ENCODE data around the gene FCN1. TPM values are rescaled to one million over a fixed set of nuclear protein-coding genes. Genes with fewer than 3 reads are reported as not detected.
A peak's percentile ranks its signal among the peaks of the same experiment; 100 is the strongest.

FCN1 gene
- total RNA-seq, 4 donors from 2014 or later: 1.3 to 26.0 (median 1.8) TPM

DNA sequence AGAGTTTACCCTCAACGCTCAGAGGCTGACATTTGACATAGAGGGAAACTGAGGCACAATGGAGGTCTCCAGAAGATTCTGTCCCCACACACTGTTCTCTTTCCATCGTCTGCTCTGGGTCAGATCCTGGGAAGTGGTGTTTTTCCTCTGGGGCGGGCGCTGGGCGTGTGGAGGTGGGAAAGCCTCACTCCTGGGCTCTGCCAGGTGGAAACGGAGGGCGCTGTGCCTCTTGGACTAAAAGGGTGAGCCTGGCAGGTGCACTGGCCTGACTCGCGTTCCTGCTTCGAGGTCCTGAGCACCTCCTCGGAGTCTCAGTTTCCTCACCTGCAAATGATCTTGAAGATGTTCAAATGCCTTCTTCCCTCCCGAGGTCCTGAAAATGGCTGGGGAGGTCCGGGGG is 25.7 kb upstream of the FCN1 start:
- no peak overlapping the region for H3K4me3 ChIP-seq
- intact Hi-C loops (cut with DNase I): no loop called here
- peaks cover 0 to 84% (median 2%) of the 10 kb centered on the region in 4 donors for H3K27me3 ChIP-seq
- H3K4me1 ChIP-seq: peaks cover 22 to 44% (median 39%) of the 10 kb centered on the region in 4 donors
- 81% methylated on average over 12 of the region's 13 CpGs for WGBS
- no peaks in the 10 kb centered on the region for H3K36me3 ChIP-seq
- H3K9me3 ChIP-seq: no peaks in the 10 kb centered on the region
- TF ChIP-seq, protein P1, sequence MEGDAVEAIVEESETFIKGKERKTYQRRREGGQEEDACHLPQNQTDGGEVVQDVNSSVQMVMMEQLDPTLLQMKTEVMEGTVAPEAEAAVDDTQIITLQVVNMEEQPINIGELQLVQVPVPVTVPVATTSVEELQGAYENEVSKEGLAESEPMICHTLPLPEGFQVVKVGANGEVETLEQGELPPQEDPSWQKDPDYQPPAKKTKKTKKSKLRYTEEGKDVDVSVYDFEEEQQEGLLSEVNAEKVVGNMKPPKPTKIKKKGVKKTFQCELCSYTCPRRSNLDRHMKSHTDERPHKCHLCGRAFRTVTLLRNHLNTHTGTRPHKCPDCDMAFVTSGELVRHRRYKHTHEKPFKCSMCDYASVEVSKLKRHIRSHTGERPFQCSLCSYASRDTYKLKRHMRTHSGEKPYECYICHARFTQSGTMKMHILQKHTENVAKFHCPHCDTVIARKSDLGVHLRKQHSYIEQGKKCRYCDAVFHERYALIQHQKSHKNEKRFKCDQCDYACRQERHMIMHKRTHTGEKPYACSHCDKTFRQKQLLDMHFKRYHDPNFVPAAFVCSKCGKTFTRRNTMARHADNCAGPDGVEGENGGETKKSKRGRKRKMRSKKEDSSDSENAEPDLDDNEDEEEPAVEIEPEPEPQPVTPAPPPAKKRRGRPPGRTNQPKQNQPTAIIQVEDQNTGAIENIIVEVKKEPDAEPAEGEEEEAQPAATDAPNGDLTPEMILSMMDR (IDR thresholded peaks at IDR 0.05): no peak
- TF ChIP-seq POLR2A (IDR thresholded peaks at IDR 0.05; ENCODE audit: low read depth) (no peak), EP300 (IDR thresholded peaks at IDR 0.05) (no peak), POLR2AphosphoS5 (IDR thresholded peaks at IDR 0.05) (no peak)
- DNase-seq (ENCODE audit: extremely low spot score): no peak
- H3K27ac ChIP-seq (replicated peaks in 1 of 4): peak overlapping the region in 1 of 4 donors; percentile 13

DNA sequence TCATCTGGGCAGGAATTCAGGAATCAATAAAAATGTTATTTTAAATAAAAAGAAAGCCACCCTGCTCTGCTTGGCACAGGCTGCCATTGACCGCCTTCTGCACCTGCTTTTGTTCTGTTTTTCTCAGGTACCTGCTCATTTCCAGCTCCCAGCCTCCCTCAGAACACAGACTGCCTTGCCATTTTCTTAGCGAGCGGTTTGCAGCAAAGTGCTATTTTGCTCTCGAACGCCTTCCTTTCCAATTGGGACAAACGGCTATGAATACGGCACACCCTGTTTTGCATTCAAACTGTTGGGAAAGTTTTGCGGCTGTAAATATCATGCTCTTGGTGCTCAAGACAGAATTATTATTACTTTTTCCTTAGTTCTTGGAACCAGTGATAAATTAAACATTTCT is 25.1 kb upstream of the FCN1 start:
- intact Hi-C loops (cut with DNase I): no loop called here
- Histone ChIP-seq H3K4me1 (peaks cover 22 to 44% (median 39%) of the 10 kb centered on the region in 4 donors), H3K4me3 (peak overlapping the region in 1 of 4 donors; percentile 28), H3K36me3 (no peaks in the 10 kb centered on the region), H3K27ac (replicated peaks in 1 of 4) (peak overlapping the region in 1 of 4 donors; percentile 13), H3K9me3 (no peaks in the 10 kb centered on the region), H3K27me3 (peaks cover 0 to 89% (median 2%) of the 10 kb centered on the region in 4 donors)
- 57% methylated on average over 8 of the region's 8 CpGs for WGBS
- TF ChIP-seq EP300 (IDR thresholded peaks at IDR 0.05) (no peak), POLR2A (IDR thresholded peaks at IDR 0.05; ENCODE audit: low read depth) (no peak), POLR2AphosphoS5 (IDR thresholded peaks at IDR 0.05) (no peak)
- TF ChIP-seq, protein P1 (IDR thresholded peaks at IDR 0.05): no peak
- no peak for DNase-seq (ENCODE audit: extremely low spot score)

DNA sequence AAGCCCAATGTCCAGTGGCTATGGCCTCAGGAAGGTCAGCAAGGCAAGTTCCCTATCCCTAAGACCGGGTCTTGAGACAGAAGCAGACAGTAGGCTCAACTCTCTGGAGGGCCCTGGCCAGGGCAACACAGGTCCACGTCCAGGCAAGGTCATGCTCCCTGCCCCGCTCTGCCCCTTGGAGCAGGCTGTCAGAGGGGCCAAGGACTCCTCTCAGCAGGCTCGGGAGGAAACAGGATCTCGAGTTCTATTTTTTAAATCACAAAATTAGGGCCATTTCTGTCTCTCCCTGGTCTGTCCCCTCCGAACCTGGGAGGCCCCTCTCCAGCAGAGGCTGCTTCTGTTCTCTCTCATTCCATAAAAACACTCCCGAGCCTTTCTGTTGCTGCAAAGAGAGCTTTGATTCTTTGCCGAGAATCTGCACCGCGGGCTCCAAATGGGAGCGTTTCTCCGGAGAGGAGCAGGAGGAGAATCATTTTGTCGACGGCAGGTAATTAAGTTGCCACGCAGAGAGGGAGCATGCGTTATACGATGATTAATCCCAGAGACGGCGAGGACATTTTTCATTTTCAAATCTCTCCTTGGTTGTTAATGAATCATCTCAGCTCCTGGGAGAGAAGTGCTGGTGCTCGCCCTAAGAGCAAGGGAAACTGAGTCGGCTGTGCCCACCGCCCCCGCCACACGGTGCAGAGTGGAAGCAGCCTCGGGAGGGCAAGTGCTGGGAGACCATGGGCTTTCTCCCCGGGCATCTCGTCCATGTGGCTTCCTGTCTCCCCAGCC is 24.5 kb upstream of the FCN1 start:
- Histone ChIP-seq H3K4me3 (peak overlapping the region in 1 of 4 donors; percentile 28), H3K27ac (replicated peaks in 1 of 4) (peak overlapping the region in 1 of 4 donors; percentile 13), H3K4me1 (peaks cover 22 to 41% (median 38%) of the 10 kb centered on the region in 4 donors), H3K9me3 (no peaks in the 10 kb centered on the region), H3K36me3 (no peaks in the 10 kb centered on the region), H3K27me3 (peaks cover 0 to 90% (median 2%) of the 10 kb centered on the region in 4 donors)
- DNase-seq (ENCODE audit: extremely low spot score): no peak
- whole genome bisulfite sequencing: 36% methylated on average over 27 of the region's 27 CpGs
- TF ChIP-seq POLR2A (IDR thresholded peaks at IDR 0.05; ENCODE audit: low read depth) (no peak), EP300 (IDR thresholded peaks at IDR 0.05) (no peak), POLR2AphosphoS5 (IDR thresholded peaks at IDR 0.05) (no peak)
- TF ChIP-seq, protein P1 (IDR thresholded peaks at IDR 0.05): no peak
- intact Hi-C loops (cut with DNase I): no loop called here

DNA sequence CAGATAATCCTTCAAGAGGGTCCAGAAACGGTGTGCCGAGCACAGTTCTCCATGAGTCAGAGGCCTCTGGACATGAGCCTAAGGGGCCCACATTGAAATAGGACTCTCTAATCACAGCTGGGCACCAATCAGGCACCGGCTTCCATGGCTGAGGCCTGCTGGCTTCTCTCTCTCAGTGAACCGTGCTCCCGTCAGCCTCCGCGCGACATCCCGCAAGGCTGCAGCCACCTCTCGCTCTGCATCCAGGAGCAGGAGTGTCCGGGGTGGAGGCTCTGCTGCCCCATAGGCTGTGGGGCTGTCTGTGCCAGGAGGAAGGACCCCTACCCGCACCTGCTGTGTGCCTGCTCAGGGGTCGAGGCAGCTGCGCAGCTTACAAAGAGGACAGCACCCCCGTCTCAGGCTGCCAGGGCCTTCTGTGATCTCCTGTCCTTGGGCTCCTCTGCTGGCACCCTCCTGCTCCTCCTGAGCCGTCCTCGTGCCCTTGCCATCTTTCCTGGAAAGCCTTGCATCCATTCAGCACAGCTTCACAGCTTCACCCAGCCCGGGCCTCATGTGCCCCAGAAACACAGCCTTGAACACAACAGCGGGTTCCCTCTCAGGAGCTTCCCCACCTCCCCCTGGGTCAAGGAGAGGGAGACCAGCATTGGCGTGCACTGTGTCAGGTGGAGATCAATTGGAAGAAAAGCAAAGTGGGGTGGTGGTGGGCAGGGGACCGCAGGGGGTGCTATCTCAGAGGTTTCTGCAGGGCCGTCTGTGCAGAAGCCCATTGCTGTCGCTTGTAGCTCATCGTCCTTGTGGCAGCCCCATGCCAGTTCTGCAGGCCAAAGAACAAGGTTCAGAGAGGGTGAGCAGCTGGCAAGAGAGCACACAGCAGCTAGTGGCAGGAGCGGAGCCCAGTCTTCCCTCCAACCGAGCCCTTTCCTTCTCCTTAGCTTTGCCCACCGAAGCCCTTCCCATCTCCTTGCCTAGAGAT is 22.8 kb upstream of the FCN1 start:
- H3K36me3 ChIP-seq: no peaks in the 10 kb centered on the region
- H3K27me3 ChIP-seq: peaks cover 0 to 90% (median 2%) of the 10 kb centered on the region in 4 donors
- WGBS: 98% methylated on average over 22 of the region's 27 CpGs
- peaks cover 22 to 37% (median 37%) of the 10 kb centered on the region in 4 donors for H3K4me1 ChIP-seq
- no peak overlapping the region for H3K4me3 ChIP-seq
- no peak for DNase-seq (ENCODE audit: extremely low spot score)
- H3K9me3 ChIP-seq: no peaks in the 10 kb centered on the region
- intact Hi-C loops (cut with DNase I): no loop called here
- no peak overlapping the region for H3K27ac ChIP-seq (replicated peaks in 1 of 4)
- TF ChIP-seq EP300 (IDR thresholded peaks at IDR 0.05): no peak
- TF ChIP-seq POLR2A (IDR thresholded peaks at IDR 0.05; ENCODE audit: low read depth): no peak
- no peak for TF ChIP-seq POLR2AphosphoS5 (IDR thresholded peaks at IDR 0.05)
- TF ChIP-seq, protein P1 (IDR thresholded peaks at IDR 0.05): no peak

Data from esophagus muscularis mucosa (tissue), 4 donors.